NCI-H446 treated with DMSO at 0.1 percent for 48 hours (cell line): ENCODE measurements around the gene WNT1.

Source experiments
- DNase-seq: peaks from one replicate; lab custom pipeline; 2025; lab: John Stamatoyannopoulos, UW

WNT1 gene

GRCh38 chr12:49000346-49000745 is 22.2 kb downstream of the WNT1 start:
- no peak for DNase-seq

GRCh38 chr12:49008943-49009342 is 30.8 kb downstream of the WNT1 start:
- DNase-seq = no peak

- DNase-seq = no peak
These were observed 32.1 kb downstream of the WNT1 start for GRCh38 chr12:49010092-49010668.

GRCh38 chr12:49012739-49013138 is 34.6 kb downstream of the WNT1 start:
- no peak for DNase-seq

GRCh38 chr12:49013428-49013827 is 35.3 kb downstream of the WNT1 start:
- no peak for DNase-seq

GRCh38 chr12:49014547-49014946 is 36.4 kb downstream of the WNT1 start:
- no peak for DNase-seq

GRCh38 chr12:49015196-49015595 is 37.1 kb downstream of the WNT1 start:
- no peak for DNase-seq

- DNase-seq = no peak
These were observed 39.8 kb downstream of the WNT1 start for GRCh38 chr12:49017891-49018260.

GRCh38 chr12:49018261-49019119 is 40.4 kb downstream of the WNT1 start, which contains the start of gene PRKAG1:
Gene PRKAG1, minus strand, starts transcription at chr12:49018776. Its CDS starts 36 bp downstream, at chr12:49018740.
- peak; percentile 87 for DNase-seq

GRCh38 chr12:49019120-49019430 is 41.0 kb downstream of the WNT1 start:
- DNase-seq = no peak

- DNase-seq = no peak
These were observed 41.6 kb downstream of the WNT1 start for GRCh38 chr12:49019443-49020324.

GRCh38 chr12:49020441-49020840 is 42.3 kb downstream of the WNT1 start:
- DNase-seq = no peak

- DNase-seq = no peak
These were observed 43.3 kb downstream of the WNT1 start for GRCh38 chr12:49021292-49021915.

GRCh38 chr12:49022558-49023178 is 44.5 kb downstream of the WNT1 start:
- no peak for DNase-seq

- no peak for DNase-seq
These were observed 45.7 kb downstream of the WNT1 start for GRCh38 chr12:49023812-49024211.

GRCh38 chr12:49024543-49024942 is 46.4 kb downstream of the WNT1 start:
- no peak for DNase-seq

- DNase-seq = no peak
These were observed 47.3 kb downstream of the WNT1 start for GRCh38 chr12:49025463-49025862.

- no peak for DNase-seq
These were observed 48.0 kb downstream of the WNT1 start for GRCh38 chr12:49026101-49026500.

GRCh38 chr12:49026678-49027480 is 48.8 kb downstream of the WNT1 start:
- no peak for DNase-seq

- no peak for DNase-seq
These were observed 49.9 kb downstream of the WNT1 start for GRCh38 chr12:49027846-49028555.
